ENCODE data around the gene CLDN6.
A peak's percentile ranks its signal among the peaks of the same experiment; 100 is the strongest.

The CLDN6 gene

GRCh38 chr16:3051494-3051893 is 33.5 kb upstream of the CLDN6 start:
- no peak for DNase-seq

DNA sequence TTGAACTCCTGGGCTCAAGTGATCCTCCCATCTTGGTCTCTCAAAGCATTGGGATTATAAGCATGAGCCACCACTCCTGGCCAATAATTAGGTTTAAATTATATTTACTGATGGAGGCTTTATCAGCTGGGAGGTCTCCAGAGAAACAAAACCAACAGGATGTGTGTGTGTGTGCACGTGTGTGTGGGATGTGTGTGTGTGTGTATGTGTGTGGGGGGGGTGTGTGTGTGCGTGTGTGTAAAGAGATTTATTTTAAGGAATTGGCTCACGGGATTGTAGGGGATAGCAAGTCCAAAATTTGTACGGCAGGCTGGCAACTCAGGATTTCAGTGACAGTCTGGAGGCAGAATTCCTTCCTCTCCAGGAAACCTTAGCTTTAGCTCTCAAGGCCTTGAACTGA is 33.0 kb upstream of the CLDN6 start:
- DNase-seq: no peak

DNA sequence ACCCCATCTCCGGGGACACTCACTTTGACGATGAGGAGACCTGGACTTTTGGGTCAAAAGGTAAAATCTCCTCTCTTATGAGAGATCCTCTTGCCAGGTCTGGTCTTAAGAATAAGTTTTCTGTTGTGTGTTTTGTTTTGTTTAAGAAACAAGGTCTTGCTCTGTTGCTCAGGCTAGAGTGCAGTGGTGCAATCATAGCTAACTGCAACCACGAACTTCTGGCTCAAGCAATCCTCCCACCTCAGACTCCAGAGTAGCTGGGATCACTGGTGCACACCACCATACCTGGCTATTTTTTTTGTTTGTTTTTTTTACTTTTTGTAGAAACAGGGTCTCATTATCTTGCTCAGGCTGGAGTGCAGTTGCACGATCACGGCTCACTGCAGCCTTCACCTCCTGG is 32.5 kb upstream of the CLDN6 start:
- DNase-seq: no peak

DNA sequence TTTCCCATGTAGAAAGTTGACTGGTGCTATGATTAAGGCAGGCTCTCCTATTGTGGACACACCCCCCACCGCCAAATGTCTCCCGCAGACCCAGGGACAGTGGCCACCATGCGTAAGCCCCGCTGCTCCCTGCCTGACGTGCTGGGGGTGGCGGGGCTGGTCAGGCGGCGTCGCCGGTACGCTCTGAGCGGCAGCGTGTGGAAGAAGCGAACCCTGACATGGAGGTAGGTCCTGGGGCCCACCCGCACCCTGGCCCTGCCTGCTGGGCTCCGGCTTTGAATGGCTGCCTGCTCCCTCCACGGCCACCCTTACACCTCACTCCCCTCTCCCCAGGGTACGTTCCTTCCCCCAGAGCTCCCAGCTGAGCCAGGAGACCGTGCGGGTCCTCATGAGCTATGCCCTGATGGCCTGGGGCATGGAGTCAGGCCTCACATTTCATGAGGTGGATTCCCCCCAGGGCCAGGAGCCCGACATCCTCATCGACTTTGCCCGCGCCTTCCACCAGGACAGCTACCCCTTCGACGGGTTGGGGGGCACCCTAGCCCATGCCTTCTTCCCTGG is 32.0 kb upstream of the CLDN6 start:
- no peak for DNase-seq

DNA sequence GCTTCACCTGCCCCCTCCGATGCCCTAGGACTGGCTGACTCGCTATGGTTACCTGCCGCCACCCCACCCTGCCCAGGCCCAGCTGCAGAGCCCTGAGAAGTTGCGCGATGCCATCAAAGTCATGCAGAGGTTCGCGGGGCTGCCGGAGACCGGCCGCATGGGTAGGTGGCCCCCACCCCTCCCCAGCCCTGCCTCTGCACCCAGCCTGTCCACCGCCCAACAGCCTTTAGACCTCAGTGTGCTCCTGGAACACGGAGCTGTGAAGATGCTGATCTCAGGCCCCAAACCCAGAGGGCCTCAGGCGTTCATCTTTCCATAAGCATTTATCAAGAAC is 29.4 kb upstream of the CLDN6 start:
- DNase-seq: no peak

GRCh38 chr16:3046641-3047386 is 28.8 kb upstream of the CLDN6 start:
- DNase-seq: no peak

DNA sequence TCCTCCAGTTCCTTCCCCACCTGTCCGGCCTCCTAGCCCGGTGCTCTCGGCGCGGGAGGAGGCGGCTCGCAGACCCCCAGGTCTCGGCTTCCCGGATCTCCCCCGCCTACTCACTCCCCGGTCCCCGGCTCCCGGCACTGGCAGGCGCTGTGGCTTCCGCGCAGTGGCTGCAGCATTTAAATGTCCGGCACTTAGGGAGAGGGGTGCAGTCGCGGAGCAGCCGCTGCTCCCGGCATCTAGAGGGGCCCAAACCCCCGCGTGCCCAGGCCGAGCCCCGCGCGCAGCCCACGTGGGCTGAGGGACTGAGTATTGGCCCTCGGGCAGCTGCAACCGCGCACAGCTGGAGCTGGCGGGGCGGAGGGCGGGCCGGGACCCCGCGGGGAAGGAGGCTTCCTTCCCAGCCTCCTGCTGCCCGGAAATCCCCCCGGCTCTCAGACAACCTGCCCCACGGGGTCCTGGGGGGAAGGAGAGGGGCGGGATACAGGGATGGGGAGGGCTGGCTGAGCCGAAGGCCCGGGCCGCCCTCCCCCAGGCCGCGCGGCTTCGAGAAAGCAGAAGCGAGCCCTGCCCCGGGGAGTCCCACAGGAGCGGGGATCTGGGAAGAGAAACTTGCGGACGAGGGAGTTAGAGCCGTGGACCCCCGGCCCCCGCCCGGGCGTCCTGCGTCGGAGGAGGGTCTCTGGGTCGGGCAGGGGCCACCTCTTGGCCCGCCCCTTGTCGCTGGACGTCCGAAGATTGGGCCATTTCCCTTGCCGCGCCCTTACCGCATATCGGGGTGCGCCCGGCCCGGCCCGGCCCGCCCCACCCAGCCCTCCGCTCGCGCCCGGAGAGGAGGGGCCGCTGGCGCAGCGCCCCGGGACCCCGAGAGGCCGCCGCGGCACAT is 28.0 kb upstream of the CLDN6 start, which contains the start of gene MMP25:
MMP25 (plus strand) TSS at position 804 of the 883 bp plus-strand sequence. CDS start 357 bp downstream, outside the sequence.
- DNase-seq: no peak

DNA sequence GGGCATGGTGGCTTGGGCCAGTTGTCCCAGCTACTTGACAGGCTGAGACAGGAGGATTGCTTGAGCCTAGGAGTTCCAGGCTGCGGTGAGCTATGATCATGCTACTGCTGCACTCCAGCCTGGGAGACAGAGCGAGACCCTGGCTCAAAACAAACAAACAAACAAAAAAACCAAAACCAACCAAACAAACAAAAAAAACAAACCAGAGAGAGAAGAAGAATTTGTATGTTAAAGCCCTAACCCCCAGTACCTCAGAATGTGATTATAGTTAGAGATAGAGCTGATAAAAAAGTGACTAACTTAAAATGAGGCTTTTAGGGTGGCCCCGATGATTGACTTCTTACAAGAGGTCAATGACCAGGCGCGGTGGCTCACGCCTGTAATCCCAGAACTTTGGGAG is 26.7 kb upstream of the CLDN6 start:
- DNase-seq: no peak

DNA sequence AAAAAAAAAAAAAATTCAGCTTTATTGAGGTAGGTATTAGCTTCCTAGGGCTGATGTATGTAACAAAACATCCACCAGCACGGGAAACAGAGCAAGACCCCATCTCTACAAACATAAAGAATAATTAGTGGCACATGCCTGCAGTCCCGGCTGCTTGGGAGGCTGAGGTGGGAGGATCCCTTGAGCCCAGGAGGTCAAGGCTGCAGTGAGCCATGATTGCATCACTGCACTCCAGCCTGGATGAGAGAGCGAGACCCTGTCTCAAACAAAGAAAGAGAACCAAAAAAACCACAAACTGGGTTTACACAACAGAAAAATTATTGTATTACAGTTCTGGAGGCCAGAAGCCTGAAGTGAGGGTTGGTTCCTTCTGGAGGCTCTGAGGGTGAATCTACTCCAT is 24.4 kb upstream of the CLDN6 start:
- no peak for DNase-seq

- no peak for DNase-seq
Measured at GRCh38 chr16:3038896-3039295, 20.9 kb upstream of the CLDN6 start.

DNA sequence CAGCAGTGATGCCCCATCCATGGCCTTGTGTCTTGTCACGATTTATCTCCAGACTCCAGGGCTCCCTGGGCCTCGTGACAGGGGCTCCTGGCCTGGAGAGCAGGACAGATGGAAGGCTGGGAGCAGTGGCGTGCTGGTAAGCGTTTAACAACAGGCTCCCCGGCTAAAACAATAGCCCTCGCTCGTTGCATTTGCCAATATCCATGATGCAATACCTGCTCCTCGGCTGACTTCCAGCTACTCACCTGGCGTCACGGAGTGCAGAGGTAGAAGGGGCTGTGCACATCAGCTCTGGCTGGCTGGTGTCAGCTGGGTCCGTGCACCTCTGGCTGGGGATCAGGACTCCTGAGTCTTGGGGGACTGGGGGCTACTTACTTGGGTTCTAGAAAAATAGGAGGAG is 20.3 kb upstream of the CLDN6 start:
- DNase-seq: no peak

DNA sequence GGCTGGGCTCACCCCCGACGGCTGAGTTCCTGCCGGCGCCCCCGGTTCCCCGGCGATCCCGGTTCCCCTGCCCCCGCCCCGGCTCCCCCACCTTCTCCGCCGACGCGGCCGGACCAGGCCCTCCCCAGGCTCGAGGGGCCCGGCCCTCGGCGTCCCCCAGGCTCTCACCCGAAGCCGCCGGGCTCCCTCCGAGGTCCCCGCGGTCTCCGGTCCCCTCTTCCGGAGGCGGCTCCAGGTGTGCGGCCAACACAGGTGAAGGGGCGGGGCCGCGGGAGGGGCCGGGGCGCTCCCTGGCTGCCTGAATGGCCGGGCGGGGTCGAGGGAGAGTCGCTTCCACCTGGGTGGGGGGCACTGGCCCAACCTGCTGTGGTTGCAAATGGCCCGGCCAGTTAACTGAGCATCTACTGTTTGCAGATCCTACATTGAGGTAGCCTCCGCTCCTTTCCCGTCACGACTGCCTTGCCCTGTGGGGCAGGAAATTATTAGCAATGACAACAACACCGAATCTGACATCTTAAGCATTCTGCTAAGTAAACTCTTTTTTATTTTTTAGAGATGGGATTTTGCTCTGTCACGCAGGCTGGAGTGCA is 18.8 kb upstream of the CLDN6 start, which contains the start of gene BICDL2:
BICDL2 (minus strand) TSS at position 219 of the 590 bp plus-strand sequence. CDS start 1,448 bp downstream, outside the sequence.
- DNase-seq: no peak

DNA sequence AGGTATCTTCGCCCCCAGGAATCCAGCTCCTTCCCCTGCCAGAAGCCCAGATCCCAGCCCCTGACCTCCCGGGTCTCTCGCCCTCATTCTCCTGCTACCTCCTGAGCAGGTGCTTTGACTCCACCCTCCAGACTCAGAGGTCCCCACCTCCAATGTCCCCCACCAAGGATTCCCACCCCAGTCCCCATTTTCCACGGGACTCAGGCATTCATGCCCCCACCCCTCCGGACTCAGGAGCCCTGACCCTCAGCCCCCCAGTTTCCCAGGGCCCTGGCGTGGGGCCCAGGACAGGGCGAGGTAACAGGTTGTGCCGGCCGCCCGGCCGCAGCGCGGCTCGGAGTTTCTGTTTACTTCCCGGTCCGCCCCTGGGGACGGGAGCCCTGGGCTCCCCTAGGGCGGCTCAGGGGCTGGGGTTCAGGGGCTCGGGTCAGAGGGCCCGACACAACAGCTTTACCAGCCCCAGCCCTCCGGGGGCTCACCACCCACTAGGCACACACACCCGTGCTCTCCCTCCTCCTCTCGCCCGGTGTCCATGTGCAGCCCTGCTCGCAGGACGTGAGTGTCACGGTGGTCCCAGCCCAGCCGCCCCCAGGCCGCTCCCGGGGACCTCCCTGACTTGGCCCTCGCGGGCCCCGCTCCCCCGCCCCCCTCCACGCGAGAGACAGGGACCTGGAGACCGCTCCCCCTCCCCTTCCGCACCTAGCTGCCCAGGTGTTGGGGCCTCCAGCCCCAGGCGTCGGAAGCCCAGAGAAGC is 18.2 kb upstream of the CLDN6 start:
- DNase-seq: no peak

DNA sequence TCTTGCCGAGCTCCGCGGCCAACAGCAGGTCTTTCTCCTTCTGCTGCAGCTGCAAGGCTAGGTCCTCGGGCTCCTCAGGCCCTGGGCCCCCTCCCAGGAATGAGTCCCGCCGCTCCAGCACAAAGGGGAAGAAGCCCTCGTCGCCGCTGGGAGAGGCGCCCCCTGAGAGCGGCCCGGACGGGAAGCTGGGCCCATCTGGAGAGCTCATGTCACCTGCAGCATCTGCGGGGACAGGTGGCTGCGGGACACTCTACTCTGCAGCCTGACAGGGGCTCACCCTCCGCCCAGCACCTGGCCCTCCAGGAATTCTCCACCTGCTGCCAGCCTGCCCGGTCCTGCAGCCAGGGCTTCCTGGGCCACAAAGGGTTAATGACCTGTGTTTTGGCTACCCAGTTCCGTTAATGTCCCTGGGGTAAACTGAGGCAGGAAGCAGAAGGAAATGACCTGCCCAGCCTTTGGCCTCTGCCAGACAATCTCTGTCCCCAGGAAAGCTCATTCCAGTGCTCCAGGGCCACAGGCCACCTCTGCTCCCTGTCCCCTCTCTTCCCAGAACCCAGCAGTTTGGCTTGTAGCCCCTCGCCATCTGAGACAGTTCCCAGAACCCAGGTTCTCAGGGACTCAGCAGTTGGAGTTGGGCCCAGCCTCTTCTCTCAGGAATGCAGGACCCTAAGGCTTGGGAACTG is 17.4 kb upstream of the CLDN6 start:
- no peak for DNase-seq

DNA sequence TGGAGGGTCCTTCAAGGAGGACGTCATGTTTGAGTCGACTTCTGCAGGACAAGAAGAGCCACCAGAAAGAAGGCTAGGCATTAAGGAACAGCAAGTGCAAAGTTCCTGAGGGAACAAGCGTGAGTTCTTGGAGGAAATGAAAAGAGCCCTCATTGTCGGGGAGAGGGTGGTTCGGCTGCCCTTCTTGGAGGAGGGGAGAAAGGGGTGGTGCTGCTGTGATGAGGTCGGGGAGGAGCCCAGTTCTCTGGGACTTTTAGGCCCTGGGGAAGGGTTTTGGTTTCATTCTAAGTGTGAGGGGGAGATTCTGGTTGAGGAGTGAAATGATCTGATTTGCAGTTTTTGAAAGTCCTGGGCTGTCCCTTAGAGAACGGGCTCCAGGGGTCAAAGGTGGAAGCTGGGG is 14.6 kb upstream of the CLDN6 start:
- no peak for DNase-seq

DNA sequence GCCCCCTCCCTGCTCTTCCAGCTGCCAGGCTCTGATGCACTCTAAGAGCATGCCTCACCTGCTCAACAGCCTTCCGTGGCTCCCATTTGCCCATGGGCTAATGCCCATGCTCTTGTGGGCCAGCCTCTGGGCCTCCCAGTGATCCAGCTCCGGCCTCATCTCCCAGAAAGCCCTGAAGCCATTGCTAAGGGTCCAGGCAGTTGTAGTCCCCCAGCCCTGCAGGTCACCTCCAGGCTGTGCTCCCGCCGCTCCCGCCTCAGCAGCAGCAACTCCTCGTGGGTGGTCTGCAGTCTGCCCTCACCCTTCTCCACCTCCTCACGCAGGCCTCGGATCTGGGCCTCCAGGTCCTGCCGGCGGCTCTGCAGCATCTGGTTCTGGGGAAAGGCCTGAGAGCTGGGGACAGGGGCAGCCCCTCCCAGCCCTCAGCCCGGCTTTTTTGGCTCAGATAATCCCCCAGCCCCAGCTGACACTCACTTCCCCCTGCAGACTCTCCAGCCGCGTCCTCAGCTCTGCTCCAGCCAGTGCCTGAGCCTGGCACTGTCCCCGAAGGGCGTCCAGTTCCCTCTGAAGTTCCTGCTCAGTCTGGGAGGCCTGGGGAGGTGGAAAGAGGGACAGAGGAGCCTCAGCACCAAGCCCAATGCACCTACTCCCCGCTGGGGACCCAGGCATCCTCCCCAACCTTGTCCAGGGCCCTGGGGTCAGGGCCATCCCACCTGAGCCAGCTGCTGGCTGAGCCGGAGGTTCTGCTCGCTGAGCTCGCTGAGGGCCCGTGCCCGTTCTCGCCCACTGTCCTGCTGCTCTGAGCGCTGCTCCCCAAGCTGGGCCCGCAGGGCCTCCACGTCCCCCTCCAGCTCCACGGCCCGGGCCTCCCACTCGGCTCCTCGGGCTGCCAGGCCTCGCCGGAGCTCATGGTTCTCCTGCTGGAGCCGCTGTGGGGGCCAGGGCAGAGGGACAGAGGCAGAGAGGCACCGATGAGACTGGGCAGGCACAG is 12.5 kb upstream of the CLDN6 start:
- no peak for DNase-seq

GRCh38 chr16:3029491-3030221 is 11.7 kb upstream of the CLDN6 start:
- peak; percentile 42 for DNase-seq

DNA sequence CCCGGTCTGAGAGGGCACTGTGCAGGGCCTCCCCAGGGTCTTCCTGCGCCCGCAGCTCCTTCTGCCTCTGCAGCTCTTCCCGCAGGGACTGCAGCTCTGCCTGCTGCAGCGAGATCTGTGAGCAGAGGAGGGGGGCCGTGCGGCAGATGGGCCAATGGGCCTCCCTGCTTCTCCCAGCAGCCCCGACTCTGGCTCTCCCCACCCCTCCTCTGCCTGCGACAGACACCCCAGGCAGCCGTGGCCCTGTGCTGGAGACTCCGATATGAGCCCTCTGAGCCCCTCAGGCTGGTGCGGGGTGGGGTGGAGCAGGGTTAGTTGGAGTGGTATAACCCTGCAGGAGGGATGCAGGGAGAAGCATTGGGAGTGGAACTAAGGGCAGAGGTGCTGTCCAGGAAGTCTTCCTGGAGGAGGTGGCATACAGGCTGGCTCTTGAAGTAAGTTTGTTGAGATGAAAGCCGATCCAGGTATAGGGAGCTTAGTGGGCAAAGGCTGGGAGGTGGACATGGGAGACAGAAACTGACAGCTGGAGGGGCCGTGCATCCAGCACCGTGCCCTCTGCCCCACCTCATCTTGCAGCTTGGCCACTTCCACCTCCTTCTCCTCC is 10.8 kb upstream of the CLDN6 start:
- DNase-seq: no peak

GRCh38 chr16:3027983-3028715 is 10.2 kb upstream of the CLDN6 start:
- DNase-seq: peak; percentile 89
